Activated CD8-positive, alpha-beta T cell treated with anti-CD3 and anti-CD28 coated beads for 36 hours (primary cell): ENCODE results near the gene TRPV4. TPM values are rescaled to one million over a fixed set of nuclear protein-coding genes. Genes with fewer than 3 reads are reported as not detected.

Experiments used
- ATAC-seq: fragments of 200-7000 bp; cut with Tn5 transposase; one replicate; pipeline ENCODE4 v1.10.0; 2021; ENCODE audit warnings: mild to moderate bottlenecking, moderate library complexity
- CTCF ChIA-PET: fragments of 350-600 bp; sonication (Branson Sonifier 250); formaldehyde crosslinking; loops from one replicate; lab custom pipeline; 2021; ENCODE audit warnings: antibody characterized with exemption; lab: Charles Lee
- POLR2A ChIA-PET: fragments of 350-600 bp; sonication (Branson Sonifier 250); formaldehyde crosslinking; loops from one replicate; lab custom pipeline; 2021; ENCODE audit warnings: antibody characterized with exemption; lab: Charles Lee
- DNase-seq: peaks from one replicate; pipeline ENCODE4 v3.0.0-alpha.2; 2020
- H3K27ac Mint-ChIP-seq: one replicate; pipeline ENCODE4 v1.8.0; 2021; ENCODE audit warnings: mild to moderate bottlenecking, mixed read lengths
- H3K27me3 Mint-ChIP-seq: one replicate; pipeline ENCODE4 v1.8.0; 2021; ENCODE audit warnings: mixed read lengths
- H3K36me3 Mint-ChIP-seq: one replicate; pipeline ENCODE4 v1.8.0; 2021; ENCODE audit warnings: low read depth, mixed read lengths
- H3K4me1 Mint-ChIP-seq: one replicate; pipeline ENCODE4 v1.8.0; 2021; ENCODE audit warnings: low read depth, mixed read lengths
- H3K4me3 Mint-ChIP-seq: one replicate; pipeline ENCODE4 v1.8.0; 2021; ENCODE audit warnings: mild to moderate bottlenecking, moderate library complexity, mixed read lengths
- H3K9me3 Mint-ChIP-seq: one replicate; pipeline ENCODE4 v1.8.0; 2021; ENCODE audit warnings: mixed read lengths
- CTCF ChIP-seq: fragments of 200-600 bp; IDR thresholded peaks from one replicate; pipeline ENCODE4 v1.8.0; 2022; ENCODE audit warnings: antibody characterized with exemption, mild to moderate bottlenecking
- intact Hi-C: fragments of 100-400 bp; cut with micrococcal nuclease; formaldehyde crosslinking; loops from one replicate; pipeline ENCODE4 v1.10.0; 2022
- total RNA-seq, 2 experiments: library from RNA; stranded (reverse); gene quantifications; one replicate each; pipeline ENCODE4 v1.2.3, GENCODE V29; 2021

TRPV4 gene
- total RNA-seq, 2 experiments from 2014 or later: not detected

- intact Hi-C loops: no loop called here
Measured at GRCh38 chr12:109816870-109817269, 16.3 kb downstream of the TRPV4 start.

GRCh38 chr12:109815757-109816617, 17.2 kb downstream of the TRPV4 start:
- Mint-ChIP-seq H3K9me3 (no peaks in the 10 kb centered on the region), H3K27me3 (peaks cover 1% of the 10 kb centered on the region), H3K36me3 (no peaks in the 10 kb centered on the region), H3K4me3 (no peak overlapping the region), H3K4me1 (no peaks in the 10 kb centered on the region), H3K27ac (no peak overlapping the region)
- CTCF ChIA-PET: interaction anchor here (1.1 to 1.7 kb wide), 2 partner anchors 10 to 30 kb away, joined by 4 to 5 read pairs; no protein-coding TSS in a partner anchor
- POLR2A ChIA-PET: no interaction called here
- DNase-seq (no peak), ATAC-seq (no peak)
- intact Hi-C loops: no loop called here
- TF ChIP-seq CTCF: no peak

More at GRCh38 chr12:109816870-109817269, 16.3 kb downstream of the TRPV4 start:
- POLR2A ChIA-PET: no interaction called here
- no peak for TF ChIP-seq CTCF
- DNase-seq (no peak), ATAC-seq (no peak)
- CTCF ChIA-PET: no interaction called here
- Mint-ChIP-seq H3K36me3 (no peaks in the 10 kb centered on the region), H3K27ac (no peak overlapping the region), H3K27me3 (peaks cover 1% of the 10 kb centered on the region), H3K4me1 (no peaks in the 10 kb centered on the region), H3K4me3 (no peak overlapping the region), H3K9me3 (no peaks in the 10 kb centered on the region)

GRCh38 chr12:109815225-109815624, 18.0 kb downstream of the TRPV4 start:
- ChIA-PET CTCF (interaction anchor here (1.7 kb wide), 1 partner anchor 30 kb away, joined by 4 read pairs; no protein-coding TSS in a partner anchor), POLR2A (no interaction called here)
- DNase-seq (no peak), ATAC-seq (no peak)
- Mint-ChIP-seq H3K27ac (no peak overlapping the region), H3K27me3 (peaks cover 1% of the 10 kb centered on the region), H3K36me3 (no peaks in the 10 kb centered on the region), H3K9me3 (no peaks in the 10 kb centered on the region), H3K4me3 (no peak overlapping the region), H3K4me1 (no peaks in the 10 kb centered on the region)
- intact Hi-C loops: no loop called here
- no peak for TF ChIP-seq CTCF

- ChIA-PET POLR2A (no interaction called here), CTCF (interaction anchor here (1.7 kb wide), 1 partner anchor 31 kb away, joined by 4 read pairs; no protein-coding TSS in a partner anchor)
- no peak for TF ChIP-seq CTCF
- DNase-seq (no peak), ATAC-seq (no peak)
- Mint-ChIP-seq H3K9me3 (no peaks in the 10 kb centered on the region), H3K36me3 (no peaks in the 10 kb centered on the region), H3K4me3 (no peak overlapping the region), H3K4me1 (no peaks in the 10 kb centered on the region), H3K27ac (no peak overlapping the region), H3K27me3 (peaks cover 1% of the 10 kb centered on the region)
- intact Hi-C loops: no loop called here
Measured at GRCh38 chr12:109814600-109815150, 18.5 kb downstream of the TRPV4 start.

GRCh38 chr12:109813810-109814416, 19.3 kb downstream of the TRPV4 start:
- H3K36me3 Mint-ChIP-seq: no peaks in the 10 kb centered on the region
- no peak overlapping the region for H3K4me3 Mint-ChIP-seq
- no peak for DNase-seq
- no peak for ATAC-seq
- CTCF ChIA-PET: no interaction called here
- no peak for TF ChIP-seq CTCF
- H3K27me3 Mint-ChIP-seq: peaks cover 1% of the 10 kb centered on the region
- no peak overlapping the region for H3K27ac Mint-ChIP-seq
- no peaks in the 10 kb centered on the region for H3K9me3 Mint-ChIP-seq
- POLR2A ChIA-PET: no interaction called here
- H3K4me1 Mint-ChIP-seq: no peaks in the 10 kb centered on the region
- intact Hi-C loops: no loop called here
